Natural killer cell treated with Interleukin-12 subunit alpha and Interleukin-12 subunit beta and Interleukin-15 and Interleukin-18, amount 100 ng/mL, for 72 hours (primary cell): ENCODE data around the gene RBFOX2. TPM values are rescaled to one million over a fixed set of nuclear protein-coding genes. Genes with fewer than 3 reads are reported as not detected.

Experiments
- ATAC-seq, 2 donors: fragments of 150-1000 bp; cut with Tn5 transposase in 1 of 2; sonication (Bioruptor Pico), chemical (Tn5 transposase) in 1 of 2; 2 replicates each; pipeline ENCODE4 v1.10.0; 2021
- DNase-seq: peaks from one replicate; pipeline ENCODE4 v3.0.0; 2022; ENCODE audit warnings: low spot score
- H3K27ac Mint-ChIP-seq, 2 donors: 1 replicate in 1 of 2; 2 replicates in 1 of 2; pipeline ENCODE4 v1.8.0; 2022; ENCODE audit warnings: mixed read lengths in 2 of 2, mild to moderate bottlenecking in 1 of 2, moderate library complexity in 1 of 2
- H3K27me3 Mint-ChIP-seq, 2 donors: 1 replicate in 1 of 2; 2 replicates in 1 of 2; pipeline ENCODE4 v1.8.0; 2022; ENCODE audit warnings: mixed read lengths in 2 of 2
- H3K36me3 Mint-ChIP-seq: one replicate; pipeline ENCODE4 v1.8.0; 2022; ENCODE audit warnings: mixed read lengths
- H3K4me1 Mint-ChIP-seq, 2 donors: 1 replicate in 1 of 2; 2 replicates in 1 of 2; pipeline ENCODE4 v1.8.0; 2022; ENCODE audit warnings: low read depth in 2 of 2, mixed read lengths in 2 of 2, mild to moderate bottlenecking in 1 of 2
- H3K4me3 Mint-ChIP-seq: one replicate; pipeline ENCODE4 v1.8.0; 2022; ENCODE audit warnings: mixed read lengths
- H3K9me3 Mint-ChIP-seq: 2 replicates; pipeline ENCODE4 v1.8.0; 2022; ENCODE audit warnings: mixed read lengths
- total RNA-seq, 2 donors: library from RNA; stranded (reverse); gene quantifications; one replicate each; pipeline ENCODE4 v1.2.3, GENCODE V29; 2022

RBFOX2 gene
- total RNA-seq, 2 donors from 2014 or later = 0.71 to 1.8 TPM

GRCh38 chr22:35914665-35915476 is 113.8 kb downstream of the RBFOX2 start:
- ATAC-seq (no peak), DNase-seq (no peak)
- H3K27ac Mint-ChIP-seq = no peak overlapping the region
- H3K36me3 Mint-ChIP-seq = no peaks in the 10 kb centered on the region
- H3K9me3 Mint-ChIP-seq = no peaks in the 10 kb centered on the region
- H3K4me1 Mint-ChIP-seq = peaks cover 0 to 7% of the 10 kb centered on the region in 2 donors
- peaks cover 16 to 24% of the 10 kb centered on the region in 2 donors for H3K27me3 Mint-ChIP-seq
- H3K4me3 Mint-ChIP-seq = no peak overlapping the region

GRCh38 chr22:35914357-35914664 is 114.3 kb downstream of the RBFOX2 start:
- no peaks in the 10 kb centered on the region for H3K36me3 Mint-ChIP-seq
- no peak overlapping the region for H3K4me3 Mint-ChIP-seq
- no peak for ATAC-seq
- H3K4me1 Mint-ChIP-seq = peaks cover 0 to 7% of the 10 kb centered on the region in 2 donors
- H3K27me3 Mint-ChIP-seq = peaks cover 16 to 24% of the 10 kb centered on the region in 2 donors
- DNase-seq = no peak
- H3K27ac Mint-ChIP-seq = no peak overlapping the region
- no peaks in the 10 kb centered on the region for H3K9me3 Mint-ChIP-seq

DNA sequence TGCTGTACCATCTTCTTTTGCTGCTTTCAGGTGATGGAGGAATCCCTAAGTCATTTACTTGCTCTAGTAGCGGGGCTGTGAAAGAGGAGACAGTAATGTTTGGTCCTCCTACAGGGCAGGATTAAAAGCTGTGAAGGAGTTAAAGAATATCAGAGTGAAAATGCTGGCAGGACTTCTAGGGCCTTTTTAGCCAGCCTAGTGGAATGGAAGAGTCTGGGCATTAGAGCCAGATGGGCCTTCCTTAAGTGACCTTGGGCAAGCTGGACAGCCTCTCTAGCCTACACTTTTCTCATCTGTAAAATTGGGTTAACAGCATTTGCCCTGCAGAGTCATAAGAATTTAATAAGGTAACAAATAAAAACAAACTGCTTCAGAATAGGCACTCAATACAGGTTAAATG is 114.7 kb downstream of the RBFOX2 start:
- Mint-ChIP-seq H3K36me3 (no peaks in the 10 kb centered on the region), H3K27ac (no peak overlapping the region), H3K4me3 (no peak overlapping the region), H3K9me3 (no peaks in the 10 kb centered on the region), H3K4me1 (peaks cover 0 to 7% of the 10 kb centered on the region in 2 donors), H3K27me3 (peaks cover 16 to 24% of the 10 kb centered on the region in 2 donors)
- ATAC-seq (no peak), DNase-seq (no peak)

DNA sequence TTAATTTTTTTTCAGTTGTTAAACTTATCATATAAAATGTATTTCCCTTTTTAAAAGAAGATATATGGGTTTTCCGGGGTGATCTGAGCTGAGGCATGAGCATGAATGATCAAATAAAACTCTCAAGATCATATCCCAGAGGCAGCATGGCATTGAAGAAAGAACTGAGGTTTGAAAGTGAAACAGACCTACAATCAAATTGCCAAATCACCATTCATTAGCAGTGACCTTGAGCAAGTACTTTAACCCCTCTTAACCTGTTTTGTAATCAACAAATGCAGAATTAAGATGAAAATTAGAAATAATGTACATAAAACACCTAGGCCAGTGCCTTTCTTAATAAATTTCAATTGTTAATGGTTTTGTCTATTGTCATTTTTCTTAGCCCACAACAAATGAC is 116.0 kb downstream of the RBFOX2 start:
- Mint-ChIP-seq H3K4me1 (peaks cover 0 to 7% of the 10 kb centered on the region in 2 donors), H3K4me3 (no peak overlapping the region), H3K27me3 (peaks cover 16 to 24% of the 10 kb centered on the region in 2 donors), H3K27ac (no peak overlapping the region), H3K36me3 (no peaks in the 10 kb centered on the region), H3K9me3 (no peaks in the 10 kb centered on the region)
- DNase-seq (no peak), ATAC-seq (no peak)

DNA sequence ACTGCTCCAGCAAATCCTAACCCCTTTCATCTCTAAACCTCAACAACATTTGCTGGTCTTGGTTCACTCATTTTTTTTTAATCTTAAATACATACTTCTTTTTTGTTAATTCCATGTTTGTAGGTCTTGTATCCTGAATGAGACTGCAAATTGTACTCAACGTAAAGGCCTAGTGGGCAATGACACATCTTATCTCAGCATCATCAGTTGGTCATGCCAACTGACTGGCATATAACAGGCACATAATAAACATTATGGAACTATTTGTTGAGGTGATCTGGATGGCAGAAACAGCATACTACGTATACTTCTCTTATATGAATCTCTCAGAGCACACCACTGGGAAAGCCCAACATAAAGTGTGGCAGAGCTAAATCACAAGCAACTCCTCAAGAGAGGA is 116.7 kb downstream of the RBFOX2 start:
- no peak for DNase-seq
- Mint-ChIP-seq H3K27ac (no peak overlapping the region), H3K9me3 (no peaks in the 10 kb centered on the region), H3K4me1 (peaks cover 0 to 7% of the 10 kb centered on the region in 2 donors), H3K36me3 (no peaks in the 10 kb centered on the region), H3K4me3 (no peak overlapping the region), H3K27me3 (peaks cover 11 to 24% of the 10 kb centered on the region in 2 donors)
- no peak for ATAC-seq

- DNase-seq (no peak), ATAC-seq (no peak)
- peaks cover 0 to 7% of the 10 kb centered on the region in 2 donors for H3K4me1 Mint-ChIP-seq
- H3K27ac Mint-ChIP-seq = no peak overlapping the region
- no peak overlapping the region for H3K4me3 Mint-ChIP-seq
- peaks cover 9 to 22% of the 10 kb centered on the region in 2 donors for H3K27me3 Mint-ChIP-seq
- H3K9me3 Mint-ChIP-seq = no peaks in the 10 kb centered on the region
- no peaks in the 10 kb centered on the region for H3K36me3 Mint-ChIP-seq
Observed at GRCh38 chr22:35910926-35911325, 117.7 kb downstream of the RBFOX2 start.

GRCh38 chr22:35910003-35910769 is 118.4 kb downstream of the RBFOX2 start:
- no peak for ATAC-seq
- H3K9me3 Mint-ChIP-seq = no peaks in the 10 kb centered on the region

GRCh38 chr22:35905894-35906293 is 122.7 kb downstream of the RBFOX2 start:
- DNase-seq = no peak
- H3K36me3 Mint-ChIP-seq = no peaks in the 10 kb centered on the region

More at GRCh38 chr22:35910003-35910769, 118.4 kb downstream of the RBFOX2 start:
- no peak overlapping the region for H3K27ac Mint-ChIP-seq
- H3K4me3 Mint-ChIP-seq = no peak overlapping the region
- peaks cover 0 to 4% of the 10 kb centered on the region in 2 donors for H3K4me1 Mint-ChIP-seq
- peaks cover 9 to 16% of the 10 kb centered on the region in 2 donors for H3K27me3 Mint-ChIP-seq
- DNase-seq = no peak
- no peaks in the 10 kb centered on the region for H3K36me3 Mint-ChIP-seq

GRCh38 chr22:35904752-35905151 is 123.9 kb downstream of the RBFOX2 start:
- Mint-ChIP-seq H3K4me1 (peaks cover 6 to 19% of the 10 kb centered on the region in 2 donors), H3K36me3 (no peaks in the 10 kb centered on the region), H3K9me3 (no peaks in the 10 kb centered on the region), H3K27me3 (peaks cover 18 to 26% of the 10 kb centered on the region in 2 donors), H3K27ac (no peak overlapping the region), H3K4me3 (no peak overlapping the region)
- DNase-seq (no peak), ATAC-seq (no peak)

More at GRCh38 chr22:35905894-35906293, 122.7 kb downstream of the RBFOX2 start:
- no peak for ATAC-seq
- Mint-ChIP-seq H3K4me3 (no peak overlapping the region), H3K27ac (no peak overlapping the region), H3K4me1 (peaks cover 6 to 14% of the 10 kb centered on the region in 2 donors), H3K27me3 (peaks cover 18 to 26% of the 10 kb centered on the region in 2 donors), H3K9me3 (no peaks in the 10 kb centered on the region)

DNA sequence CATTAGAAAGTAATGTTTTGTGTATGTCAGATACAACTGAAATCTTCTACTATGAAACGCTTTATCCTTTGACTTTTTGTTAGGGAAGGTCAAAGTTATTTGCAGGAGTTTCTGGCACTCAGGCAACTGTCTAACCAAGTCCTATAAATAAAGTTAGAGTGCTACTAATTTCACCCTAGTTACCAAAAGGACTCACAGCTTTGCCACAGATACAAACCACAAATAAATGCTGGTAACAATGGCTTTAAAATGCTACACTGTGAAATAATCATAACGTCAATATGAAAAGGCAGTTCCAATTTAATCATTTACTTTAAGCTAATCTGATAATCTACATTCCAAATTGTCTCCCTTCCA is 124.3 kb downstream of the RBFOX2 start:
- no peak for ATAC-seq
- Mint-ChIP-seq H3K27ac (no peak overlapping the region), H3K36me3 (no peaks in the 10 kb centered on the region), H3K9me3 (no peaks in the 10 kb centered on the region), H3K4me1 (peaks cover 6 to 19% of the 10 kb centered on the region in 2 donors), H3K27me3 (peaks cover 18 to 26% of the 10 kb centered on the region in 2 donors), H3K4me3 (no peak overlapping the region)
- no peak for DNase-seq

- no peak for ATAC-seq
- Mint-ChIP-seq H3K27me3 (peaks cover 18 to 26% of the 10 kb centered on the region in 2 donors), H3K4me1 (peaks cover 6 to 19% of the 10 kb centered on the region in 2 donors), H3K36me3 (no peaks in the 10 kb centered on the region), H3K4me3 (no peak overlapping the region), H3K27ac (no peak overlapping the region), H3K9me3 (no peaks in the 10 kb centered on the region)
- DNase-seq = no peak
Observed at GRCh38 chr22:35903571-35904335, 124.9 kb downstream of the RBFOX2 start.

GRCh38 chr22:35900483-35901168 is 128.0 kb downstream of the RBFOX2 start:
- ATAC-seq (no peak), DNase-seq (no peak)
- Mint-ChIP-seq H3K4me1 (peaks cover 16 to 19% of the 10 kb centered on the region in 2 donors), H3K4me3 (no peak overlapping the region), H3K36me3 (no peaks in the 10 kb centered on the region), H3K27ac (no peak overlapping the region), H3K27me3 (peaks cover 25 to 43% of the 10 kb centered on the region in 2 donors), H3K9me3 (no peaks in the 10 kb centered on the region)

- peaks cover 19 to 23% of the 10 kb centered on the region in 2 donors for H3K4me1 Mint-ChIP-seq
- DNase-seq = no peak
- H3K36me3 Mint-ChIP-seq = no peaks in the 10 kb centered on the region
- H3K4me3 Mint-ChIP-seq = no peak overlapping the region
- no peaks in the 10 kb centered on the region for H3K9me3 Mint-ChIP-seq
- H3K27me3 Mint-ChIP-seq = peaks cover 29 to 50% of the 10 kb centered on the region in 2 donors
- ATAC-seq = no peak
- H3K27ac Mint-ChIP-seq = no peak overlapping the region
Observed at GRCh38 chr22:35899736-35900135, 128.9 kb downstream of the RBFOX2 start.
